Rectal smooth muscle tissue (tissue), 1 donor: ENCODE results near the gene PPAN.

Source experiments
- H3K27ac ChIP-seq: one replicate; pipeline ENCODE4 v1.7.0; 2013; ENCODE audit warnings: low read depth, low read length, inconsistent platforms
- H3K27me3 ChIP-seq: one replicate; pipeline ENCODE4 v1.7.0; 2013; ENCODE audit warnings: low read length; ENCODE audit not compliant: control insufficient read depth, insufficient read depth
- H3K36me3 ChIP-seq: one replicate; pipeline ENCODE4 v1.7.0; 2013; ENCODE audit warnings: low read length; ENCODE audit not compliant: control insufficient read depth, insufficient read depth
- H3K4me1 ChIP-seq: one replicate; pipeline ENCODE4 v1.7.0; 2013; ENCODE audit warnings: low read length; ENCODE audit not compliant: control insufficient read depth, insufficient read depth
- H3K4me3 ChIP-seq: one replicate; pipeline ENCODE4 v1.7.0; 2013; ENCODE audit warnings: low read length
- H3K9ac ChIP-seq: one replicate; pipeline ENCODE4 v1.7.0; 2013; ENCODE audit warnings: low read length

PPAN gene

GRCh38 chr19:10095948-10096614 is 10.1 kb upstream of the PPAN start:
- Histone ChIP-seq H3K9ac (peak overlapping the region; percentile 32), H3K4me1 (peaks cover 3% of the 10 kb centered on the region), H3K27me3 (no peaks in the 10 kb centered on the region), H3K4me3 (peak overlapping the region; percentile 65), H3K27ac (peak overlapping the region; percentile 58), H3K36me3 (no peaks in the 10 kb centered on the region)

GRCh38 chr19:10096615-10096963 is 9.6 kb upstream of the PPAN start:
- H3K27me3 ChIP-seq = no peaks in the 10 kb centered on the region
- peaks cover 3% of the 10 kb centered on the region for H3K4me1 ChIP-seq
- peak overlapping the region; percentile 32 for H3K9ac ChIP-seq
- peak overlapping the region; percentile 65 for H3K4me3 ChIP-seq
- H3K27ac ChIP-seq = peak overlapping the region; percentile 58
- no peaks in the 10 kb centered on the region for H3K36me3 ChIP-seq

- H3K27me3 ChIP-seq = no peaks in the 10 kb centered on the region
- H3K4me1 ChIP-seq = peaks cover 3% of the 10 kb centered on the region
- no peak overlapping the region for H3K9ac ChIP-seq
- no peaks in the 10 kb centered on the region for H3K36me3 ChIP-seq
- no peak overlapping the region for H3K4me3 ChIP-seq
- H3K27ac ChIP-seq = no peak overlapping the region
Observed at GRCh38 chr19:10100163-10100785, 5.9 kb upstream of the PPAN start.

GRCh38 chr19:10102787-10103236 is 3.4 kb upstream of the PPAN start:
- H3K9ac ChIP-seq = no peak overlapping the region
- H3K27me3 ChIP-seq = no peaks in the 10 kb centered on the region
- H3K4me3 ChIP-seq = no peak overlapping the region
- peaks cover 9% of the 10 kb centered on the region for H3K4me1 ChIP-seq
- H3K36me3 ChIP-seq = peaks cover 2% of the 10 kb centered on the region
- no peak overlapping the region for H3K27ac ChIP-seq

- Histone ChIP-seq H3K27ac (no peak overlapping the region), H3K27me3 (no peaks in the 10 kb centered on the region), H3K4me3 (no peak overlapping the region), H3K4me1 (peaks cover 9% of the 10 kb centered on the region), H3K9ac (no peak overlapping the region), H3K36me3 (peaks cover 8% of the 10 kb centered on the region)
Observed at GRCh38 chr19:10104130-10104513, 2.0 kb upstream of the PPAN start.

- Histone ChIP-seq H3K9ac (no peak overlapping the region), H3K4me3 (no peak overlapping the region)
Observed at GRCh38 chr19:10104665-10105508, 1.3 kb upstream of the PPAN start.

GRCh38 chr19:10105509-10106099 is 558 bp upstream of the PPAN start:
- Histone ChIP-seq H3K4me3 (peak overlapping the region; percentile 58), H3K36me3 (peaks cover 22% of the 10 kb centered on the region), H3K27ac (peak overlapping the region; percentile 30), H3K4me1 (peaks cover 9% of the 10 kb centered on the region), H3K9ac (no peak overlapping the region), H3K27me3 (no peaks in the 10 kb centered on the region)

More at GRCh38 chr19:10104665-10105508, 1.3 kb upstream of the PPAN start:
- H3K27ac ChIP-seq = no peak overlapping the region
- peaks cover 9% of the 10 kb centered on the region for H3K4me1 ChIP-seq
- H3K36me3 ChIP-seq = peaks cover 15% of the 10 kb centered on the region
- H3K27me3 ChIP-seq = no peaks in the 10 kb centered on the region

GRCh38 chr19:10107254-10107653 is 1.1 kb downstream of the PPAN start:
- Histone ChIP-seq H3K4me1 (peaks cover 9% of the 10 kb centered on the region), H3K4me3 (peak overlapping the region; percentile 90), H3K9ac (no peak overlapping the region), H3K27me3 (no peaks in the 10 kb centered on the region), H3K36me3 (peaks cover 28% of the 10 kb centered on the region), H3K27ac (no peak overlapping the region)

- Histone ChIP-seq H3K27me3 (no peaks in the 10 kb centered on the region), H3K27ac (no peak overlapping the region), H3K4me1 (peaks cover 9% of the 10 kb centered on the region), H3K9ac (no peak overlapping the region), H3K4me3 (no peak overlapping the region), H3K36me3 (peaks cover 28% of the 10 kb centered on the region)
Observed at GRCh38 chr19:10107817-10108367, 1.7 kb downstream of the PPAN start.

GRCh38 chr19:10109528-10109927 is 3.4 kb downstream of the PPAN start:
- Histone ChIP-seq H3K36me3 (peaks cover 28% of the 10 kb centered on the region), H3K27me3 (no peaks in the 10 kb centered on the region), H3K9ac (no peak overlapping the region), H3K4me1 (peaks cover 9% of the 10 kb centered on the region), H3K27ac (no peak overlapping the region), H3K4me3 (no peak overlapping the region)

GRCh38 chr19:10110076-10110971 is 4.2 kb downstream of the PPAN start:
- Histone ChIP-seq H3K4me1 (peaks cover 9% of the 10 kb centered on the region), H3K36me3 (peaks cover 32% of the 10 kb centered on the region), H3K4me3 (no peak overlapping the region), H3K27me3 (no peaks in the 10 kb centered on the region), H3K9ac (no peak overlapping the region), H3K27ac (no peak overlapping the region)
